ENCODE measurements around the gene HAAO. TPM values are rescaled to one million over a fixed set of nuclear protein-coding genes. Genes with fewer than 3 reads are reported as not detected.

The HAAO gene
- total and polyA plus RNA-seq, 2 donors (not counting 3 experiments of a cell fraction or from before 2014, with no cell fraction given) = 0.82 to 1.1 TPM

GRCh38 chr2:42787788-42788477 is 4.5 kb downstream of the HAAO start:
- Histone ChIP-seq H3K27me3 (ENCODE audit: control insufficient read depth in 2 of 2, insufficient read depth in 2 of 2, low read length in 2 of 2) (peaks cover 7 to 10% of the 10 kb centered on the region in 2 experiments), H3K79me2 (ENCODE audit: control insufficient read depth, insufficient read depth, low read length) (no peaks in the 10 kb centered on the region), H3K4me2 (ENCODE audit: insufficient read depth, low read length) (no peak overlapping the region), H3K9me3 (replicated peaks; ENCODE audit: control insufficient read depth, insufficient read depth, low read length) (no peaks in the 10 kb centered on the region), H3K9me1 (replicated peaks; ENCODE audit: control insufficient read depth, extremely low read depth, insufficient read depth, low read length) (no peaks in the 10 kb centered on the region), H2AFZ (ENCODE audit: low read depth, low read length) (no peak overlapping the region), H3K4me1 (ENCODE audit: control insufficient read depth, extremely low read depth, insufficient read depth, low read length) (peaks cover 3% of the 10 kb centered on the region), H3K27ac (ENCODE audit: insufficient read depth, low read depth, low read length) (no peak overlapping the region), H3K9ac (replicated peaks; ENCODE audit: extremely low read depth, insufficient read depth, low read length) (no peak overlapping the region), H4K20me1 (replicated peaks; ENCODE audit: control insufficient read depth, extremely low read depth, insufficient read depth, low read length) (no peaks in the 10 kb centered on the region), H3K36me3 (ENCODE audit: control insufficient read depth in 2 of 2, extremely low read depth in 1 of 2, insufficient read depth in 2 of 2, low read length in 2 of 2) (no peaks in the 10 kb centered on the region), H3K4me3 (replicated peaks in 1 of 3; ENCODE audit: insufficient read depth in 1 of 3, low read depth in 1 of 3, low read length in 3 of 3) (no peak overlapping the region)
- TF ChIP-seq, protein P1, sequence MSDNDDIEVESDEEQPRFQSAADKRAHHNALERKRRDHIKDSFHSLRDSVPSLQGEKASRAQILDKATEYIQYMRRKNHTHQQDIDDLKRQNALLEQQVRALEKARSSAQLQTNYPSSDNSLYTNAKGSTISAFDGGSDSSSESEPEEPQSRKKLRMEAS (IDR thresholded peaks at IDR 0.05; ENCODE audit: insufficient read depth, insufficient read length) = no peak
- dilution Hi-C loops (cut with MboI; ENCODE audit: extremely low pct_ligation_motif_present, low sequenced_read_pairs) (no loop called here), intact Hi-C loops (cut with micrococcal nuclease) (no loop called here)
- POLR2A ChIA-PET = no interaction called here
- no peak for FAIRE-seq
- no TSS peak for BruUV-seq (replicated peaks)
- no peak for DNase-seq (ENCODE audit: low read depth, low spot score)
- CTCF ChIA-PET = no interaction called here

DNA sequence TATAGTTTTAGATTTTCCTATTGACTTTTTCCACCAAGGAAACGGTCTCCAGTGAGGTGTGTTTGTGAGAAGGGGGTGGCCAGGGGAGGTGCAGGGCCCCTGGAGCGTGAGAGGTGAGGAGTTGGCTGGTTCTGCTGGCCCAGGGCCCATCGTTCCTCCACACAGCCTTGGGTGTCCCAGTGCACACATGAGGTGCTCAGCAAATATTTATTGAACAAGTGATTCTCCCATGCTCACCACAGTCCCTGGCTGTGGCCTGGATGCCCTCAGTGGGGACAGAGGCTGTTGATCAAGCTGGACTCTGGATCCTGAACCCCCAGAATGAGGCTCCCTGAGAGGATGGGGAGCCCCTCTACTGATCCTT is 5.0 kb downstream of the HAAO start:
- Histone ChIP-seq H3K36me3 (ENCODE audit: control insufficient read depth in 2 of 2, extremely low read depth in 1 of 2, insufficient read depth in 2 of 2, low read length in 2 of 2) (no peaks in the 10 kb centered on the region), H3K9ac (replicated peaks; ENCODE audit: extremely low read depth, insufficient read depth, low read length) (no peak overlapping the region), H4K20me1 (replicated peaks; ENCODE audit: control insufficient read depth, extremely low read depth, insufficient read depth, low read length) (no peaks in the 10 kb centered on the region), H3K4me1 (ENCODE audit: control insufficient read depth, extremely low read depth, insufficient read depth, low read length) (no peaks in the 10 kb centered on the region), H3K9me1 (replicated peaks; ENCODE audit: control insufficient read depth, extremely low read depth, insufficient read depth, low read length) (no peaks in the 10 kb centered on the region), H3K27ac (ENCODE audit: insufficient read depth, low read depth, low read length) (no peak overlapping the region), H2AFZ (ENCODE audit: low read depth, low read length) (no peak overlapping the region), H3K4me2 (ENCODE audit: insufficient read depth, low read length) (no peak overlapping the region), H3K79me2 (ENCODE audit: control insufficient read depth, insufficient read depth, low read length) (no peaks in the 10 kb centered on the region), H3K4me3 (replicated peaks in 1 of 3; ENCODE audit: insufficient read depth in 1 of 3, low read depth in 1 of 3, low read length in 3 of 3) (no peak overlapping the region), H3K27me3 (ENCODE audit: control insufficient read depth in 2 of 2, insufficient read depth in 2 of 2, low read length in 2 of 2) (peaks cover 5 to 10% of the 10 kb centered on the region in 2 experiments), H3K9me3 (replicated peaks; ENCODE audit: control insufficient read depth, insufficient read depth, low read length) (no peaks in the 10 kb centered on the region)
- FAIRE-seq = no peak
- no TSS peak for BruUV-seq (replicated peaks)
- CTCF ChIA-PET = no interaction called here
- dilution Hi-C loops (cut with MboI; ENCODE audit: extremely low pct_ligation_motif_present, low sequenced_read_pairs) = no loop called here
- TF ChIP-seq, protein P2, sequence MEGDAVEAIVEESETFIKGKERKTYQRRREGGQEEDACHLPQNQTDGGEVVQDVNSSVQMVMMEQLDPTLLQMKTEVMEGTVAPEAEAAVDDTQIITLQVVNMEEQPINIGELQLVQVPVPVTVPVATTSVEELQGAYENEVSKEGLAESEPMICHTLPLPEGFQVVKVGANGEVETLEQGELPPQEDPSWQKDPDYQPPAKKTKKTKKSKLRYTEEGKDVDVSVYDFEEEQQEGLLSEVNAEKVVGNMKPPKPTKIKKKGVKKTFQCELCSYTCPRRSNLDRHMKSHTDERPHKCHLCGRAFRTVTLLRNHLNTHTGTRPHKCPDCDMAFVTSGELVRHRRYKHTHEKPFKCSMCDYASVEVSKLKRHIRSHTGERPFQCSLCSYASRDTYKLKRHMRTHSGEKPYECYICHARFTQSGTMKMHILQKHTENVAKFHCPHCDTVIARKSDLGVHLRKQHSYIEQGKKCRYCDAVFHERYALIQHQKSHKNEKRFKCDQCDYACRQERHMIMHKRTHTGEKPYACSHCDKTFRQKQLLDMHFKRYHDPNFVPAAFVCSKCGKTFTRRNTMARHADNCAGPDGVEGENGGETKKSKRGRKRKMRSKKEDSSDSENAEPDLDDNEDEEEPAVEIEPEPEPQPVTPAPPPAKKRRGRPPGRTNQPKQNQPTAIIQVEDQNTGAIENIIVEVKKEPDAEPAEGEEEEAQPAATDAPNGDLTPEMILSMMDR (IDR thresholded peaks at IDR 0.05; ENCODE audit: extremely low read depth in 1 of 2, insufficient read depth in 1 of 2, low read depth in 1 of 2, low read length in 2 of 2) = no peak
- TF ChIP-seq GATA2 (IDR thresholded peaks at IDR 0.05; ENCODE audit: insufficient read depth, insufficient read length, low read depth, low read length) (no peak), JUN (IDR thresholded peaks at IDR 0.05; ENCODE audit: borderline replicate concordance, insufficient read depth, insufficient read length, low read depth) (no peak), MYC (IDR thresholded peaks at IDR 0.05; ENCODE audit: low read depth, low read length) (no peak), POLR2A (IDR thresholded peaks at IDR 0.05; ENCODE audit: low read depth, low read length) (no peak)
- POLR2A ChIA-PET = no interaction called here
- no peak for DNase-seq (ENCODE audit: low read depth, low spot score)
- intact Hi-C loops (cut with micrococcal nuclease) = no loop called here
